Heart left ventricle (tissue), 16 donors: Measurements from ENCODE around the gene SENP8. TPM values are rescaled to one million over a fixed set of nuclear protein-coding genes. Genes with fewer than 3 reads are reported as not detected.

ENCODE experiments used
- ATAC-seq, 4 donors: fragments of 200-7000 bp; cut with Tn5 transposase; one replicate each; pipeline ENCODE4 v1.9.1; 2020 to 2022; ENCODE audit warnings: moderate library complexity in 4 of 4, mild to moderate bottlenecking in 3 of 4, moderate number of reproducible peaks in 1 of 4
- DNase-seq, 5 donors: peaks; one replicate each; pipeline ENCODE4 v3.0.0-alpha.2; 2020
- H3K27ac ChIP-seq, 12 donors: fragments of 200-600 bp; sonication (generic) in 4 of 12; one replicate each; pipeline versions ENCODE4 v1.5.0 to v1.8.0; 2016 to 2022; ENCODE audit warnings: mild to moderate bottlenecking in 2 of 12
- H3K27me3 ChIP-seq, 9 donors: fragments of 200-600 bp; sonication (generic) in 2 of 9; one replicate each; pipeline versions ENCODE4 v1.5.1 to v1.8.0; 2016 to 2022; ENCODE audit warnings: mild to moderate bottlenecking in 3 of 9
- H3K36me3 ChIP-seq, 9 donors: fragments of 200-600 bp; sonication (generic) in 2 of 9; one replicate each; pipeline versions ENCODE4 v1.5.0 to v1.8.0; 2018 to 2022; ENCODE audit warnings: mild to moderate bottlenecking in 2 of 9
- H3K4me1 ChIP-seq, 12 donors: fragments of 200-600 bp; sonication (generic) in 4 of 12; one replicate each; pipeline versions ENCODE4 v1.5.0 to v1.8.0; 2016 to 2022; ENCODE audit warnings: mild to moderate bottlenecking in 3 of 12
- H3K4me3 ChIP-seq, 12 donors: fragments of 200-600 bp; sonication (generic) in 4 of 12; one replicate each; pipeline versions ENCODE4 v1.5.0 to v1.8.0; 2017 to 2022; ENCODE audit warnings: mild to moderate bottlenecking in 9 of 12, moderate library complexity in 4 of 12
- H3K9me3 ChIP-seq, 12 donors: fragments of 200-600 bp; sonication (generic) in 4 of 12; one replicate each; pipeline versions ENCODE4 v1.5.0 to v1.8.0; 2016 to 2022; ENCODE audit warnings: mild to moderate bottlenecking in 1 of 12
- CTCF ChIP-seq, 12 donors: fragments of 200-600 bp; sonication (generic) in 4 of 12; IDR thresholded peaks; one replicate each; pipeline versions ENCODE4 v1.5.0 to v1.8.0; 2018 to 2022; ENCODE audit warnings: antibody characterized with exemption in 12 of 12, mild to moderate bottlenecking in 5 of 12
- POLR2A ChIP-seq, 2 donors: fragments of 450-650 bp; IDR thresholded peaks; one replicate each; pipeline ENCODE4 v1.6.1; 2017; ENCODE audit warnings: antibody characterized with exemption in 2 of 2, mild to moderate bottlenecking in 2 of 2, moderate library complexity in 2 of 2
- WGBS, 4 donors: extraction: QIAGEN DNeasy Blood & Tissue Kit in 2 of 4; methylation state at CpG; one replicate each; pipeline versions ENCODE4 v1.1.5 to v1.1.7; 2013 to 2018; 5-methylcytosine and 5-hydroxymethylcytosine counted together
- intact Hi-C, 10 donors: fragments of 100-400 bp; cut with DNase I; formaldehyde crosslinking; loops; one replicate each; pipeline versions ENCODE4 v1.11.1 to v1.14.2; 2022
- polyA plus RNA-seq, 2 donors: library from polyadenylated mRNA; stranded (reverse); fragments of 200-250 nt; gene quantifications; one replicate each; pipeline ENCODE4 v1.2.3, GENCODE V29; 2013
- total RNA-seq, 9 donors: library from RNA; depleted of rRNA in 2 of 9; stranded (reverse); fragments of >200 nt in 2 of 9; fragmentation: NEBNext Ultra II Directional in 3 of 9; extraction: Animal tissue kit (Norgen Biotek cat#: 25700) in 3 of 9; gene quantifications; one replicate each; pipeline versions ENCODE4 v1.1.0 to v1.2.4, GENCODE V29; 2016 to 2023
- donor health status: ischemic (EF 13 %, LVEDD 7.1; RV severe dilation, severe dysfunction).
- donor health status: healthy with polysubstance abuse.
- donor health status: DM: no; HTN: yes; CAD: no.
- donor health status: DM: no; HTN: no; CAD: no.
- donor health status: ischemic (EF 25% LVEDD 6.9; RV normal size, moderate dysfunction).
- donor health status: ischemic (EF 25% LVEDD 5.7; RV mildly dilated, moderate dysfunction).
- donor health status: healthy.
- donor health status: DM: yes; HTN: yes; CAD: no.
- donor health status: ischemic (EF 35%, LVEDD 5.7; RV mildly dilated, moderate dysfunction).
- donor health status: nonischemic (EF 11% LVEDD 7.7; RV severe dilation, severe dysfunction).
- donor health status: DM: yes; HTN: yes; CAD: no.
- donor health status: PGD.
- donor health status: ischemic (EF 29% LVEDD 5.4; RV normal size, mild dysfunction).
- donor health status: nonischemic (EF 23%, LVEDD 6.1; RV moderate dilation, normal function).

The SENP8 gene
- total and polyA plus RNA-seq, 11 donors = 2.1 to 7.6 (median 4.7) TPM

GRCh38 chr15:72086010-72086697 lies 32.0 kb upstream of the SENP8 start:
- Histone ChIP-seq H3K36me3 (no peaks in the 10 kb centered on the region), H3K4me1 (peaks cover 0 to 12% (median 0%) of the 10 kb centered on the region in 12 donors), H3K4me3 (no peak overlapping the region), H3K9me3 (peaks cover 0 to 4% (median 0%) of the 10 kb centered on the region in 12 donors), H3K27ac (no peak overlapping the region), H3K27me3 (no peaks in the 10 kb centered on the region)
- DNase-seq = peak in 3 of 5 donors; percentile 11 to 32 (median 23)
- intact Hi-C loops = no loop called here
- peak; percentile 55 to 83 (median 78) for ATAC-seq
- TF ChIP-seq POLR2A (IDR thresholded peaks at IDR 0.05) (no peak), CTCF (IDR thresholded peaks at IDR 0.05) (no peak)
- 86 to 94% (median 89%) methylated on average over 10 to 11 of the region's 11 CpGs for whole genome bisulfite sequencing, 4 donors

GRCh38 chr15:72086920-72087648 lies 31.1 kb upstream of the SENP8 start:
- ATAC-seq = no peak
- peaks cover 0 to 4% (median 0%) of the 10 kb centered on the region in 12 donors for H3K9me3 ChIP-seq
- H3K36me3 ChIP-seq = no peaks in the 10 kb centered on the region
- H3K4me3 ChIP-seq = no peak overlapping the region
- TF ChIP-seq POLR2A (IDR thresholded peaks at IDR 0.05) (no peak), CTCF (IDR thresholded peaks at IDR 0.05) (no peak)
- peaks cover 0 to 12% (median 0%) of the 10 kb centered on the region in 12 donors for H3K4me1 ChIP-seq
- WGBS, 4 donors = 88 to 96% (median 90%) methylated on average over 8 to 9 of the region's 9 CpGs
- DNase-seq = no peak
- intact Hi-C loops = no loop called here
- no peaks in the 10 kb centered on the region for H3K27me3 ChIP-seq
- H3K27ac ChIP-seq = no peak overlapping the region

GRCh38 chr15:72092006-72092405 lies 26.2 kb upstream of the SENP8 start:
- H3K27ac ChIP-seq = no peak overlapping the region
- no peak for TF ChIP-seq CTCF (IDR thresholded peaks at IDR 0.05)
- no peak for TF ChIP-seq POLR2A (IDR thresholded peaks at IDR 0.05)
- H3K4me1 ChIP-seq = peaks cover 0 to 3% (median 0%) of the 10 kb centered on the region in 12 donors
- DNase-seq = no peak
- intact Hi-C loops = no loop called here
- H3K9me3 ChIP-seq = peaks cover 0 to 5% (median 0%) of the 10 kb centered on the region in 12 donors
- WGBS, 4 donors = 96 to 98% (median 97%) methylated on average over 3 of the region's 3 CpGs
- peaks cover 0 to 7% (median 0%) of the 10 kb centered on the region in 9 donors for H3K36me3 ChIP-seq
- H3K27me3 ChIP-seq = no peaks in the 10 kb centered on the region
- ATAC-seq = no peak
- no peak overlapping the region for H3K4me3 ChIP-seq

- H3K4me1 ChIP-seq = peaks cover 0 to 3% (median 0%) of the 10 kb centered on the region in 12 donors
- H3K36me3 ChIP-seq = peaks cover 0 to 7% (median 0%) of the 10 kb centered on the region in 9 donors
- intact Hi-C loops = no loop called here
- no peaks in the 10 kb centered on the region for H3K27me3 ChIP-seq
- no peak for TF ChIP-seq POLR2A (IDR thresholded peaks at IDR 0.05)
- no peak for TF ChIP-seq CTCF (IDR thresholded peaks at IDR 0.05)
- DNase-seq (no peak), ATAC-seq (no peak)
- H3K9me3 ChIP-seq = peaks cover 0 to 5% (median 0%) of the 10 kb centered on the region in 12 donors
- no peak overlapping the region for H3K4me3 ChIP-seq
- no peak overlapping the region for H3K27ac ChIP-seq
These were observed 25.5 kb upstream of the SENP8 start for GRCh38 chr15:72092691-72093090.
